ENCODE data around the gene GMPPA.

Gene GMPPA

GRCh38 chr2:219467736-219468075, 31.0 kb upstream of the GMPPA start:
- DNase-seq (ENCODE audit: low read depth in 2 of 2, low spot score in 1 of 2), result no peak

GRCh38 chr2:219468410-219469185, 30.1 kb upstream of the GMPPA start:
- no peak for DNase-seq (ENCODE audit: low read depth in 2 of 2, low spot score in 1 of 2)

- DNase-seq (ENCODE audit: low read depth in 2 of 2, low spot score in 1 of 2), result no peak
Observed at GRCh38 chr2:219469186-219469724, 29.4 kb upstream of the GMPPA start.

DNA sequence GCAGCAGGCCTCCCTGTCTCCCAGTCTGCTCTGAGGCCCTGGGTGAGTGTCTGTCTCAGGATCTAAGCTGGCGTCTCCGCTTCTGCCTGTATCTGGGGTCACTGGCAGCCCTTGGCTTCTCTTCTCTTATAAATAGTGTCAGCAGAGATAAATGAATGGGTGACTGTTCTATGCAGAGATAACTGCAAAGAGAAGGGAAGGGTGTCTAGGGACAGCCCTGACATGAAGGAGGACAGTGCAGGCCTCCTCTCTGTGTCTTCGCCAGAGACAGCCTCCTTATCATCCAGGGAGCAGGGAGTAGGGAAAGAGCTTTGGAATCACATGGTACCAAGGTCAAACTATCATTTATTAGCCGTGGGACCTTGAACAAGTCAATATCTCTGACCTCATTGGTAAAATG, 28.3 kb upstream of the GMPPA start:
- DNase-seq (ENCODE audit: low read depth in 2 of 2, low spot score in 1 of 2), result no peak

DNA sequence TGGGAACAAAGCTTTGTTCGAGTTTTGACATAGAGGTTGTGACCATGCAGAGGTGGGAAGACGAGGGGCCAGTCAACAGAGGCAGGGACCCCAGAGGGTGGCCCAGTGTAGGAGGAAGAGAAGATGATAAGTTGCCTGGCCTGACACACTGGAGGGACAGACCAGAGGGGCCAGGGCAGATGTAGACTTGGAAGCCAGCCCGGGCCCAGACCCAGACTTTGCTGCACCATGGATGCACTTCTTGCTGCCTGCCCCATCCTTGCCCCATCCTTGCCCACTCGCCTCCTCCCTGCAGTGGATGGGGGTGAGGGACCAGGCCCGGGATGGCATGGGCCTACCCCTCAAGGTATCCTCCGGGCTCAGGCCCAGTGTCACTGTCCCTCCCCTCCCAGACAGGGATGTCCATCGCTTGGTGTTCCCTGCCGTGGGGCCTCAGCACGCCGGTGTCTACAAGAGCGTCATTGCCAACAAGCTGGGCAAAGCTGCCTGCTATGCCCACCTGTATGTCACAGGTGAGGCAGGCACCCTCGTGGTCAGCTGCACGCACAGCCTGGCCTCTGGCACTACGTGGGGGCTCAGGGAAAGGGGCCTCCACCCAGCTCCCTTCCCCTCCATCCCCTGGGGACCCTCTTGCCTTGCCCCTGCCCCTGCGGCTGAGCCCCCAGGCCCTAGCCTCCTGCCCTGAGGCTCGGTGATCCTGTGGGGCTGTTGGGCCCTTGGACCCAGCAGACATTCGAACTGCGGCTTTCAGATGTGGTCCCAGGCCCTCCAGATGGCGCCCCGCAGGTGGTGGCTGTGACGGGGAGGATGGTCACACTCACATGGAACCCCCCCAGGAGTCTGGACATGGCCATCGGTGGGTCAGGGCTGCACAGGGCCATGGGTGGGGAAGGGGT, 27.0 kb upstream of the GMPPA start:
- no peak for DNase-seq (ENCODE audit: low read depth in 2 of 2, low spot score in 1 of 2)

DNA sequence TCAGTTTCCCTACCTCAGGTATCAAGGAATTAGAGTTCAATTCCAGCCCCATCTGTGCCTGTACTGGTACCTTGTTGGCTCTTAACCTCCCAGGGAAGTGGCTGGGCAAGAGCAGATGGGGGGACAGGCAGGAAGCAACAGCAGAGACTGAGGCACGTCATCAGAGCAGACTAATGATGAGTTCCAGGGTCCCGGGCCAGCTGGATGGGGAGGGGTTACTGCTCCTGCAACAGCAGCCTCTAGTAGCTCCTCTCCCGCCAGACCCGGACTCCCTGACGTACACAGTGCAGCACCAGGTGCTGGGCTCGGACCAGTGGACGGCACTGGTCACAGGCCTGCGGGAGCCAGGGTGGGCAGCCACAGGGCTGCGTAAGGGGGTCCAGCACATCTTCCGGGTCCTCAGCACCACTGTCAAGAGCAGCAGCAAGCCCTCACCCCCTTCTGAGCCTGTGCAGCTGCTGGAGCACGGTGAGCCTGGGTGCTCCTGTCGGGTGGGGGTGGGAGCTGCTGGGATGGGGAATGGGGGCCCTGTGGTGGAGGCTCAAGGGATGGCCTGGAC, 26.0 kb upstream of the GMPPA start:
- no peak for DNase-seq (ENCODE audit: low read depth in 2 of 2, low spot score in 1 of 2)

DNA sequence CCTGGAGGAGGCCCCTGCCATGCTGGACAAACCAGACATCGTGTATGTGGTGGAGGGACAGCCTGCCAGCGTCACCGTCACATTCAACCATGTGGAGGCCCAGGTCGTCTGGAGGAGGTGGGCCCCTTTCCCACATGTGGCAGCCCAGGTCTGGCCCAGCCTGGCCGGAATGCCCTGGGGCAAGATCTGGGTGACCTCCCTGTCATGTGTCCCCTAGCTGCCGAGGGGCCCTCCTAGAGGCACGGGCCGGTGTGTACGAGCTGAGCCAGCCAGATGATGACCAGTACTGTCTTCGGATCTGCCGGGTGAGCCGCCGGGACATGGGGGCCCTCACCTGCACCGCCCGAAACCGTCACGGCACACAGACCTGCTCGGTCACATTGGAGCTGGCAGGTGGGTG, 25.2 kb upstream of the GMPPA start:
- no peak for DNase-seq (ENCODE audit: low read depth in 2 of 2, low spot score in 1 of 2)

- no peak for DNase-seq (ENCODE audit: low read depth in 2 of 2, low spot score in 1 of 2)
Observed at GRCh38 chr2:219474285-219475060, 24.2 kb upstream of the GMPPA start.

- DNase-seq (ENCODE audit: low read depth in 2 of 2, low spot score in 1 of 2), result no peak
Observed at GRCh38 chr2:219475278-219475677, 23.4 kb upstream of the GMPPA start.

DNA sequence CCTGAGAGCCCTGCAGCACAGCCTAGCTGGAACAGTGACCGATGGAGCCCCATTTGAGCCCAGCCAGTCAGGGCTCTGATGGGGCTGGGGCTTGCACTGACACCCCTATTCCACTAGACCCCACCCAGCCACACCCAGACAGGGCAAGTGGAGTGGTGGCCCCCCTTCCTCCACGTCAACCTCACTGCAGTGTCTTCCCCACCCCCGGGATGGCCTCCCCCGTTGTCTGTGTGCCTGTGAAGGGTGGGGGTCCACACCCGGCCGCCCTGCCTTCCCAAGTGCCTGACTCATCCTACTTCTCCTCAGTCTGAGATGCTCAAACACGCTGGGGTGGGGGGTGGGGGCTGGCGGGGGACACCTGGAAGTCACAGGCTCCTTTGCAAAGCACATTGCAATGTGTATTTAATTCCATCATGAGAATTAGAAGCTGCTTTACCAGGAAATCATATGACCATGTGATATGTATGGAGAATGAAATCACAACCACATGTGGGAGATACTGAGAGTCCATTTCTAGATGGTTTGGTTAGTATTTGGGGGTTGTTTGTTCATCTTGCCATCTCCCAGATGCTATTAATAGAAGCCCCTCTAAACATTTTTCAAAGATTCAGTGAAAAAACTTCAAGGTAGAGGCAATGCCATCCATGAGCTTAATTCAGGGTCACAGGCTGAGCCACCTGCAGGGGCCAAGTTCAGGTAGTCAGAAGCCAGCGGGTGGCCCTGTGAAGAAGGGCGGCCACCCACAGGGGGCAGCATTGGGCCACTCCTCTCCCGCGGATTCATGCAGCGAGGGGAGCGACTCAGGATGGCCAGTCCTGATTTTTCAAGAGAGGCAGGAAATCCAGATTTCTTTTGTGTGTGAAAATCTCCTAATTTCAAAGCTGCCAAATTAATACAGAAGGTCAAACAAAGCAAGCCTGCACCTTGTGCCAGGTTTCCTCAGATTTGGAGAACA, 22.7 kb upstream of the GMPPA start:
- no peak for DNase-seq (ENCODE audit: low read depth in 2 of 2, low spot score in 1 of 2)

DNA sequence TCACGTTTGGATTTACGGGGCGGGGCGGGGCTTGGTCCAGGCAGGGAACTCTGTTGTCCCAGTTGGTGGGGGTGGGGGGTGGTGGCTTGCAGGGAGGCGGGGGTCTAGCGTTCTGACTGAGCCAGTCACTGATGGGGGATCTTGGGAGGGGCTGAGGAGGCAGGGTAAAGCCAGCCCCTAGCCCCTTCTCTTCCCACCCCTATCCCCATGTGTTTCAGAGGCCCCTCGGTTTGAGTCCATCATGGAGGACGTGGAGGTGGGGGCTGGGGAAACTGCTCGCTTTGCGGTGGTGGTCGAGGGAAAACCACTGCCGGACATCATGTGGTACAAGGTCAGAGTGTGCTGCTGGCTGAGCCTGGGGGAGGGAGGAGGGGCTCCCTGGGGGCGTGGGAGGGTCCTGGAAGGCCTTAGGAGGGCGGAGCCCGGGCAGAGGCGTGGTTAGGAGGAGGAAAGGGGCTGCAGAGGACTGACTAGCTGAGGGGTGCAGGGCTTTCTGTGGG, 22.0 kb upstream of the GMPPA start:
- DNase-seq (ENCODE audit: low read depth in 2 of 2, low spot score in 1 of 2), result no peak

- no peak for DNase-seq (ENCODE audit: low read depth in 2 of 2, low spot score in 1 of 2)
Observed at GRCh38 chr2:219477179-219477578, 21.5 kb upstream of the GMPPA start.

DNA sequence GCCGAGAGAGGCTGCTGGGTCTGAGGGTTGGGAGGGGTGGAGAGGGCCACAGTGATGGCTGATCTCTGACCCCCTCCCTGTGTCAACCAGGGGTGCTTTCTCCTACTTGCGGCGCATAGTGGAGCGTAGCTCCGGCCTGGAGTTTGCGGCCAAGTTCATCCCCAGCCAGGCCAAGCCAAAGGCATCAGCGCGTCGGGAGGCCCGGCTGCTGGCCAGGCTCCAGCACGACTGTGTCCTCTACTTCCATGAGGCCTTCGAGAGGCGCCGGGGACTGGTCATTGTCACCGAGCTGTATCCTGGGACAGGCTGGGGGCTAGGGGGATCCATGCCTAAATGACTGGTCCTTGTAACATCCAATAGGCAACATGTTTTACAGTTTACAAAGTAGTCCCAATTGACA, 20.9 kb upstream of the GMPPA start:
- DNase-seq (ENCODE audit: low read depth in 2 of 2, low spot score in 1 of 2), result no peak

- DNase-seq (ENCODE audit: low read depth in 2 of 2, low spot score in 1 of 2), result no peak
Observed at GRCh38 chr2:219478916-219479315, 19.8 kb upstream of the GMPPA start.

GRCh38 chr2:219480004-219480403, 18.7 kb upstream of the GMPPA start:
- DNase-seq (ENCODE audit: low read depth in 2 of 2, low spot score in 1 of 2), result no peak

DNA sequence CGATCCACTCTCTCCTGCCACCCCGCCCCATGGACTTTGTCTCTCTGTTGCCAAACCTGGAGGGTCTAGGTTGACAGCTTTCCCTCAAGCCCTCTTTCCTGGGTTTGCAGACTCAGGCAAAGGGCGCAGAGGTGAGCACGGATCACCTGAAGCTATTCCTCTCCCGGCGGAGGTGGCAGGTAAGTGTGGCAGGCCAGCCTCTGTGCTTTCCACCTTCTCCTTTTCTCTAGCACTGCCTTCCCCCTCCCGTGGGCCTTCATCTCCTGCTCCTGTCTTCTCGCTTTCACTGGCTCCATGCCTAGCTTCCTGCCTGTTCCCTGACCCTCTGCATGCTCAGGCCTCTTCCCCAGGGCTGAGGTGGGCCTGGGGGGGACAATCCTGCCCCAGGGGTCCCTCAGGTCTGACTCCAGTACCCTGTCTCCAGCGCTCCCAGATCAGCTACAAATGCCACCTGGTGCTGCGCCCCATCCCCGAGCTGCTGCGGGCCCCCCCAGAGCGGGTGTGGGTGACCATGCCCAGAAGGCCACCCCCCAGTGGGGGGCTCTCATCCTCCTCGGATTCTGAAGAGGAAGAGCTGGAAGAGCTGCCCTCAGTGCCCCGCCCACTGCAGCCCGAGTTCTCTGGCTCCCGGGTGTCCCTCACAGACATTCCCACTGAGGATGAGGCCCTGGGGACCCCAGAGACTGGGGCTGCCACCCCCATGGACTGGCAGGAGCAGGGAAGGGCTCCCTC, 15.9 kb upstream of the GMPPA start:
- DNase-seq (ENCODE audit: low read depth in 2 of 2, low spot score in 1 of 2), result no peak

- no peak for DNase-seq (ENCODE audit: low read depth in 2 of 2, low spot score in 1 of 2)
Observed at GRCh38 chr2:219483451-219484342, 15.0 kb upstream of the GMPPA start.

Data from stimulated activated CD8-positive, alpha-beta memory T cell treated with anti-CD3 and anti-CD28 coated beads, Interleukin-4, amount 100 ng/mL, for 1 hour (primary cell).